NCI-H146 (cell line): ENCODE data around the gene MBD3.
A peak's percentile ranks its signal among the peaks of the same experiment; 100 is the strongest.

ENCODE experiments used
- DNase-seq: peaks from one replicate; lab custom pipeline; 2025; lab: John Stamatoyannopoulos, UW

The MBD3 gene

GRCh38 chr19:1619094-1619439 lies 26.4 kb upstream of the MBD3 start:
- DNase-seq: no peak

GRCh38 chr19:1618157-1619093 lies 25.8 kb upstream of the MBD3 start:
- no peak for DNase-seq

- DNase-seq: no peak
These were observed 24.2 kb upstream of the MBD3 start for GRCh38 chr19:1616875-1617274.

- DNase-seq: no peak
These were observed 23.7 kb upstream of the MBD3 start for GRCh38 chr19:1616396-1616795.

- DNase-seq: no peak
These were observed 22.6 kb upstream of the MBD3 start for GRCh38 chr19:1615156-1615765.

- DNase-seq: no peak
These were observed 21.3 kb upstream of the MBD3 start for GRCh38 chr19:1613808-1614570.

- no peak for DNase-seq
These were observed 20.5 kb upstream of the MBD3 start for GRCh38 chr19:1613146-1613545.

- no peak for DNase-seq
These were observed 19.7 kb upstream of the MBD3 start for GRCh38 chr19:1612114-1613086.

- DNase-seq: no peak
These were observed 18.7 kb upstream of the MBD3 start for GRCh38 chr19:1611353-1611752.

- no peak for DNase-seq
These were observed 17.9 kb upstream of the MBD3 start for GRCh38 chr19:1610579-1610978.

GRCh38 chr19:1609680-1610474 lies 17.2 kb upstream of the MBD3 start:
- no peak for DNase-seq

GRCh38 chr19:1609103-1609396 lies 16.4 kb upstream of the MBD3 start:
- DNase-seq: no peak

GRCh38 chr19:1608359-1609102 lies 15.9 kb upstream of the MBD3 start:
- DNase-seq: no peak

GRCh38 chr19:1606138-1606651 lies 13.5 kb upstream of the MBD3 start:
- DNase-seq: no peak

- peak; percentile 91 for DNase-seq
These were observed 12.8 kb upstream of the MBD3 start, which contains the start of gene UQCR11 for GRCh38 chr19:1605236-1606137. UQCR11 (minus strand) TSS chr19:1605462; CDS start chr19:1605409, 53 bp downstream.

- no peak for DNase-seq
These were observed 9.5 kb upstream of the MBD3 start for GRCh38 chr19:1602091-1602707.

GRCh38 chr19:1601613-1602064 lies 9.0 kb upstream of the MBD3 start:
- no peak for DNase-seq

- DNase-seq: no peak
These were observed 6.8 kb upstream of the MBD3 start for GRCh38 chr19:1599460-1599846.
